Measurements from ENCODE around the gene CACNA2D2. TPM values are rescaled to one million over a fixed set of nuclear protein-coding genes. Genes with fewer than 3 reads are reported as not detected.

The CACNA2D2 gene
- total RNA-seq, 1 donor from 2014 or later, result not detected

GRCh38 chr3:50327129-50327528 is 176.3 kb downstream of the CACNA2D2 start:
- DNase-seq (ENCODE audit: low read depth, low spot score), result no peak

GRCh38 chr3:50326182-50326541 is 177.3 kb downstream of the CACNA2D2 start:
- no peak for DNase-seq (ENCODE audit: low read depth, low spot score)

GRCh38 chr3:50325497-50326181 is 177.8 kb downstream of the CACNA2D2 start:
- DNase-seq (ENCODE audit: low read depth, low spot score), result no peak

GRCh38 chr3:50325113-50325480 is 178.3 kb downstream of the CACNA2D2 start:
- DNase-seq (ENCODE audit: low read depth, low spot score), result no peak

- peak; percentile 52 for DNase-seq (ENCODE audit: low read depth, low spot score)
Observed at GRCh38 chr3:50324351-50325112, 178.9 kb downstream of the CACNA2D2 start.

- peak; percentile 73 for DNase-seq (ENCODE audit: low read depth, low spot score)
Observed at GRCh38 chr3:50323614-50324199, 179.7 kb downstream of the CACNA2D2 start.

- DNase-seq (ENCODE audit: low read depth, low spot score), result peak; percentile 59
Observed at GRCh38 chr3:50323092-50323600, 180.3 kb downstream of the CACNA2D2 start.

GRCh38 chr3:50322386-50323091 is 180.9 kb downstream of the CACNA2D2 start, which contains the start of gene HYAL2:
HYAL2 (minus strand) TSS chr3:50322745; CDS start chr3:50320489, 2,256 bp downstream.
- DNase-seq (ENCODE audit: low read depth, low spot score), result peak; percentile 48

GRCh38 chr3:50322115-50322385 is 181.4 kb downstream of the CACNA2D2 start:
- no peak for DNase-seq (ENCODE audit: low read depth, low spot score)

- DNase-seq (ENCODE audit: low read depth, low spot score), result peak; percentile 60
Observed at GRCh38 chr3:50321336-50322114, 181.9 kb downstream of the CACNA2D2 start.

GRCh38 chr3:50320853-50321335 is 182.5 kb downstream of the CACNA2D2 start:
- DNase-seq (ENCODE audit: low read depth, low spot score), result no peak

GRCh38 chr3:50319894-50320625 is 183.4 kb downstream of the CACNA2D2 start:
- no peak for DNase-seq (ENCODE audit: low read depth, low spot score)

- DNase-seq (ENCODE audit: low read depth, low spot score), result no peak
Observed at GRCh38 chr3:50319181-50319893, 184.1 kb downstream of the CACNA2D2 start.

GRCh38 chr3:50318615-50319014 is 184.8 kb downstream of the CACNA2D2 start:
- DNase-seq (ENCODE audit: low read depth, low spot score), result no peak

GRCh38 chr3:50318163-50318562 is 185.3 kb downstream of the CACNA2D2 start:
- no peak for DNase-seq (ENCODE audit: low read depth, low spot score)

GRCh38 chr3:50317300-50317699 is 186.1 kb downstream of the CACNA2D2 start:
- DNase-seq (ENCODE audit: low read depth, low spot score), result no peak

- no peak for DNase-seq (ENCODE audit: low read depth, low spot score)
Observed at GRCh38 chr3:50316657-50317242, 186.7 kb downstream of the CACNA2D2 start.

GRCh38 chr3:50314816-50315215 is 188.6 kb downstream of the CACNA2D2 start:
- no peak for DNase-seq (ENCODE audit: low read depth, low spot score)

GRCh38 chr3:50314342-50314741 is 189.1 kb downstream of the CACNA2D2 start:
- DNase-seq (ENCODE audit: low read depth, low spot score), result no peak

Measured in pulmonary artery endothelial cell (primary cell).